PC-3 (cell line): Measurements from ENCODE around the gene LOXHD1. TPM values are rescaled to one million over a fixed set of nuclear protein-coding genes. Genes with fewer than 3 reads are reported as not detected.

Experiments used
- ATAC-seq: fragments of 200-7000 bp; cut with Tn5 transposase; 2 replicates; pipeline ENCODE4 v1.9.1; 2020; ENCODE audit warnings: mild to moderate bottlenecking, moderate library complexity
- BruUV-seq: library from RNA; stranded (reverse); fragments of 400-500 nt; replicated peaks from 2 replicates; lab custom pipeline; 2021; lab: Mats Ljungman, UMichigan
- CTCF ChIA-PET: fragments of 300-600 bp; sonication (Branson Sonifier 250); formaldehyde crosslinking; loops from one replicate; lab custom pipeline; 2022; ENCODE audit warnings: antibody characterized with exemption; lab: Charles Lee
- POLR2A ChIA-PET: fragments of 300-600 bp; sonication (Branson Sonifier 250); formaldehyde crosslinking; loops from one replicate; lab custom pipeline; 2022; ENCODE audit warnings: antibody characterized with exemption; ENCODE audit not compliant: unreplicated experiment; lab: Charles Lee
- DNase-seq: peaks from one replicate; pipeline ENCODE4 v3.0.0-alpha.2; 2015
- H2AFZ ChIP-seq: fragments of 300-600 bp; sonication (generic); 2 replicates; pipeline ENCODE4 v1.6.0; 2016; ENCODE audit warnings: antibody characterized with exemption, low read length
- H3F3A ChIP-seq: fragments of 300-600 bp; sonication (generic); one replicate; pipeline ENCODE4 v1.6.0; 2017; ENCODE audit warnings: antibody characterized with exemption, low read length, control low read depth, mild to moderate bottlenecking; ENCODE audit not compliant: unreplicated experiment
- H3K27ac ChIP-seq: fragments of 300-600 bp; sonication (generic); 2 replicates; pipeline ENCODE4 v1.5.1; 2016; ENCODE audit warnings: mild to moderate bottlenecking, low read length
- H3K27me3 ChIP-seq: fragments of 300-600 bp; sonication (generic); 2 replicates; pipeline ENCODE4 v1.6.1; 2016; ENCODE audit warnings: low read length, mixed read lengths
- H3K36me3 ChIP-seq: fragments of 300-600 bp; sonication (generic); 2 replicates; pipeline ENCODE4 v1.6.1; 2016; ENCODE audit warnings: low read depth, mixed run types, low read length, mixed read lengths
- H3K4me1 ChIP-seq: fragments of 300-600 bp; sonication (generic); 2 replicates; pipeline ENCODE4 v1.5.1; 2016; ENCODE audit warnings: low read length; ENCODE audit not compliant: insufficient read depth
- H3K4me2 ChIP-seq: fragments of 300-600 bp; sonication (generic); 2 replicates; pipeline ENCODE4 v1.6.0; 2016; ENCODE audit warnings: low read length
- H3K4me3 ChIP-seq: fragments of 300-600 bp; sonication (generic); 2 replicates; pipeline ENCODE4 v1.5.1; 2016; ENCODE audit warnings: mild to moderate bottlenecking, low read length, mixed read lengths
- H3K79me2 ChIP-seq: fragments of 300-600 bp; sonication (generic); 2 replicates; pipeline ENCODE4 v1.6.1; 2017; ENCODE audit warnings: low read length, mixed read lengths
- H3K9ac ChIP-seq: fragments of 300-600 bp; sonication (generic); 2 replicates; pipeline ENCODE4 v1.6.0; 2016; ENCODE audit warnings: mild to moderate bottlenecking, low read length
- H3K9me2 ChIP-seq: fragments of 300-600 bp; sonication (generic); replicated peaks from 2 replicates; pipeline ENCODE4 v1.6.1; 2016; ENCODE audit warnings: mixed run types, low read length, mixed read lengths
- H3K9me3 ChIP-seq: fragments of 300-600 bp; sonication (generic); 2 replicates; pipeline ENCODE4 v1.6.1; 2016; ENCODE audit warnings: low read length, mixed read lengths
- H4K20me1 ChIP-seq: fragments of 300-600 bp; sonication (generic); 2 replicates; pipeline ENCODE4 v1.6.1; 2016; ENCODE audit warnings: low read length, mixed read lengths
- EZH2 ChIP-seq: fragments of 300-600 bp; sonication (generic); IDR thresholded peaks from one replicate; pipeline ENCODE4 v1.6.1; 2017; ENCODE audit warnings: antibody characterized with exemption, mild to moderate bottlenecking, low read length; ENCODE audit not compliant: unreplicated experiment
- EZH2phosphoT487 ChIP-seq: fragments of 300-600 bp; sonication (generic); IDR thresholded peaks from 2 replicates; pipeline ENCODE4 v1.6.1; 2018; ENCODE audit warnings: mild to moderate bottlenecking, antibody characterized with exemption, low read length, borderline replicate concordance
- intact Hi-C: fragments of 100-400 bp; cut with micrococcal nuclease; formaldehyde crosslinking; loops from 2 replicates; pipeline ENCODE4 v1.9.0; 2023
- total RNA-seq: library from RNA; depleted of rRNA; stranded (reverse); fragments of >200 nt; gene quantifications from 2 replicates; pipeline ENCODE4 v1.2.3, GENCODE V29; 2014
- TF ChIP-seq, protein P1 (sequence below): fragments of 300-600 bp; sonication (generic); conservative IDR thresholded peaks from 2 replicates; pipeline ENCODE4 v1.5.1; 2017; ENCODE audit warnings: antibody characterized with exemption, low read depth, mild to moderate bottlenecking, low read length

The LOXHD1 gene
- total RNA-seq, 1 experiment from 2014 or later: not detected

DNA sequence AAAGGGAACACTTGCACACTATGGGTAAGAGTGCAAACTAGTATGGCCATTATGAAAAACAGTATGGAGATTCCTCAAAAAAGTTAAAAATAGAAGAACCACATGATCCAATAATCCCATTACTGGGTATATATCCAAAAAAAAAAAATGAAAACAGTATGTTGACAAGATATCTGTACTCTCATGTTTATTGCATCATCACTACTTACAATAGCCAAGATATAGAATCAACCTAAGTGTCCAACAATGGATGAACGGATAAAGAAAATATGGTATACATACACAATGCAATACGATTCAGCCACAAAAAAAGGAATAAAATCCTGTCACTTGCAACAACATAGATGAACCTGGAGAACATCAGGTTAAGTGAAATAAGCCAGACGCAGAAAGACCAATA, 73.3 kb downstream of the LOXHD1 start:
- DNase-seq: no peak
- Histone ChIP-seq H3K27me3 (0 out of 2 replicates have a peak, but pooled peaks cover 5% of the 10 kb centered on the region), H2AFZ (no peak overlapping the region), H4K20me1 (no peaks in the 10 kb centered on the region), H3K4me3 (no peak overlapping the region), H3K4me2 (no peak overlapping the region), H3K9me2 (no peaks in the 10 kb centered on the region), H3K4me1 (no peaks in the 10 kb centered on the region), H3K36me3 (no peaks in the 10 kb centered on the region), H3K9ac (no peak overlapping the region), H3K79me2 (no peaks in the 10 kb centered on the region), H3K27ac (no peak overlapping the region), H3F3A (no peaks in the 10 kb centered on the region), H3K9me3 (no peaks in the 10 kb centered on the region)
- TF ChIP-seq EZH2phosphoT487: no peak
- TF ChIP-seq EZH2: no peak
- TF ChIP-seq, protein P1, sequence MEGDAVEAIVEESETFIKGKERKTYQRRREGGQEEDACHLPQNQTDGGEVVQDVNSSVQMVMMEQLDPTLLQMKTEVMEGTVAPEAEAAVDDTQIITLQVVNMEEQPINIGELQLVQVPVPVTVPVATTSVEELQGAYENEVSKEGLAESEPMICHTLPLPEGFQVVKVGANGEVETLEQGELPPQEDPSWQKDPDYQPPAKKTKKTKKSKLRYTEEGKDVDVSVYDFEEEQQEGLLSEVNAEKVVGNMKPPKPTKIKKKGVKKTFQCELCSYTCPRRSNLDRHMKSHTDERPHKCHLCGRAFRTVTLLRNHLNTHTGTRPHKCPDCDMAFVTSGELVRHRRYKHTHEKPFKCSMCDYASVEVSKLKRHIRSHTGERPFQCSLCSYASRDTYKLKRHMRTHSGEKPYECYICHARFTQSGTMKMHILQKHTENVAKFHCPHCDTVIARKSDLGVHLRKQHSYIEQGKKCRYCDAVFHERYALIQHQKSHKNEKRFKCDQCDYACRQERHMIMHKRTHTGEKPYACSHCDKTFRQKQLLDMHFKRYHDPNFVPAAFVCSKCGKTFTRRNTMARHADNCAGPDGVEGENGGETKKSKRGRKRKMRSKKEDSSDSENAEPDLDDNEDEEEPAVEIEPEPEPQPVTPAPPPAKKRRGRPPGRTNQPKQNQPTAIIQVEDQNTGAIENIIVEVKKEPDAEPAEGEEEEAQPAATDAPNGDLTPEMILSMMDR: no peak
- no TSS peak for BruUV-seq
- POLR2A ChIA-PET: no interaction called here
- intact Hi-C loops: no loop called here
- CTCF ChIA-PET: no interaction called here
- ATAC-seq: no peak

DNA sequence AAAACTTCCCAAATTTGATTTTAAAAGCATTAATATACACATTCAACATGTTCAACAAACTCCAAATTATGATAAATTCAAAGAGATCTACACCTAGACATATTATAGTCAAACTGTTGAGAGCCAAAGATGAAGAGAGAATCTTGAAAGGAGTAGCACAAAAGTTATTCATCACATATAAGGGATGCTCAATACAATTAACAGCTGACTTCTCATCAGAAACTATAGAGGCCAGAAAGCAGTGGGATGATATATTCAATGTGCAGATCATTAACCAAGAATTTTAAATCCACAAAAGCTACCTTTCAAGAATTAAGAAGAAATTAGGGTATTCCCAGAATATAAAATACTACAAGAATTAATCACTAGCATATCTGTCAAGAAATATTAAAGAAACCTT, 75.4 kb downstream of the LOXHD1 start:
- Histone ChIP-seq H3K36me3 (no peaks in the 10 kb centered on the region), H3K9ac (no peak overlapping the region), H4K20me1 (no peaks in the 10 kb centered on the region), H2AFZ (no peak overlapping the region), H3K4me2 (no peak overlapping the region), H3K9me3 (no peaks in the 10 kb centered on the region), H3K4me1 (no peaks in the 10 kb centered on the region), H3K4me3 (no peak overlapping the region), H3K27ac (no peak overlapping the region), H3K79me2 (no peaks in the 10 kb centered on the region), H3K9me2 (no peaks in the 10 kb centered on the region), H3F3A (no peaks in the 10 kb centered on the region), H3K27me3 (no peaks in the 10 kb centered on the region)
- CTCF ChIA-PET: no interaction called here
- ATAC-seq (no peak), DNase-seq (no peak)
- POLR2A ChIA-PET: no interaction called here
- BruUV-seq: no TSS peak
- TF ChIP-seq, protein P1: no peak
- TF ChIP-seq EZH2 (no peak), EZH2phosphoT487 (no peak)
- intact Hi-C loops: no loop called here

DNA sequence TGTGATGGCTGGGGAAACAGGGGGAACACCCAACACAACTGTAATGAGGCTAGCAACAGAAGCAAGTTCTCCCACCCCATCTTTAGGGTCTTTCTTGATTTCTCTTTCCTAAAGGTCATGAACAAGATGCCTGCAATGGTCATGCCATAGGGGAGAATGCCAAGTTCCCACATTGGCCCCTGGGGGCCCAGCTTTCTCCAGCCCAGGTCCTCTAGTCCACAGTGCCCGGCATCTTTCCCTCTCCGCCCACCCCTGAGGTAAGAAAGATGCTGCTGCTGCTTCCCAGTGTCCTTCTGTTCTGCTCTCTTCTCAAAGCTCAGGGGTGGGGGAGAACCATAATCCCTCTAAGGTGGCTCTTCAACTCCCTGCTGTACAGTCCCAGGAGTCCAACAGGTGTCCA, 78.0 kb downstream of the LOXHD1 start:
- DNase-seq (no peak), ATAC-seq (no peak)
- ChIA-PET CTCF (no interaction called here), POLR2A (no interaction called here)
- Histone ChIP-seq H2AFZ (no peak overlapping the region), H3K9me3 (no peaks in the 10 kb centered on the region), H3K4me1 (no peaks in the 10 kb centered on the region), H3K4me2 (no peak overlapping the region), H3K27me3 (no peaks in the 10 kb centered on the region), H3K9me2 (no peaks in the 10 kb centered on the region), H3K9ac (no peak overlapping the region), H3K79me2 (no peaks in the 10 kb centered on the region), H4K20me1 (no peaks in the 10 kb centered on the region), H3K36me3 (no peaks in the 10 kb centered on the region), H3K4me3 (no peak overlapping the region), H3F3A (no peaks in the 10 kb centered on the region), H3K27ac (no peak overlapping the region)
- TF ChIP-seq EZH2phosphoT487 (no peak), EZH2 (no peak)
- TF ChIP-seq, protein P1: no peak
- intact Hi-C loops: no loop called here
- no TSS peak for BruUV-seq
